HG03460 (cell line): ENCODE measurements around the gene MMP8.

Experiments
- ATAC-seq: cut with Tn5 transposase; IDR thresholded peaks from one replicate; pipeline ENCODE4 v1.9.1; 2021; ENCODE audit not compliant: unreplicated experiment

Gene MMP8

GRCh38 chr11:102722821-102723220, 1.9 kb downstream of the MMP8 start:
- ATAC-seq: no peak

DNA sequence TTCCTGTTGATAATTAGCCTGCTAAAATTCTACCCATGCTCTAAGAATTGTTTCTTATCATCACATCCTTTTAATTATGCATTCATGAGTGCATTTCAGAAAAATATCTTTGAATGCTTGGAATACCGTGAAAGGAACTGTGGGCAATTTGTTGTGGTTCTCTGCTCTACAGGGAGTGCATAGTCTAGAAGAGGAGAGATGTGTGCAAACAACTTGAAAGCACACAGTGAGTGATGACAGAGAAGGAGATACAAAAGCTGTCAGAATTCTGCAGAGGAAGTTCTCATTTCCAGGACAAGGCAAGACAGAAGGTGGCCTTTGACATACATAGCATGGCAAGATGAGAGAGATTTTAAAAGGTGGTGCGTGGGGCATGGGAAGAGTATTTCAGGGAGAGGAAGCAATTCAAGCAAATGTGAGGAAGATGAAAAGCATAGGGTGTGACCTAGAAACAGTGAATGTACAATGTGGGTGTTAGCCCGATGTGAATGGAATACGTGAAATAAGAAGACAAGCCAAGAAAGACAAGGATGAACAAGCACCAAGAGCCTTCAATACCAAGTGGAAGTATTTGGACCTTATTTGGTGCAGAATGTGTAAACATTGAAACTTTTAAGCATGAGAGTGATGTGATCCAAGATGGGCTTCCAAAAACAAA, 5.0 kb downstream of the MMP8 start:
- ATAC-seq: no peak

DNA sequence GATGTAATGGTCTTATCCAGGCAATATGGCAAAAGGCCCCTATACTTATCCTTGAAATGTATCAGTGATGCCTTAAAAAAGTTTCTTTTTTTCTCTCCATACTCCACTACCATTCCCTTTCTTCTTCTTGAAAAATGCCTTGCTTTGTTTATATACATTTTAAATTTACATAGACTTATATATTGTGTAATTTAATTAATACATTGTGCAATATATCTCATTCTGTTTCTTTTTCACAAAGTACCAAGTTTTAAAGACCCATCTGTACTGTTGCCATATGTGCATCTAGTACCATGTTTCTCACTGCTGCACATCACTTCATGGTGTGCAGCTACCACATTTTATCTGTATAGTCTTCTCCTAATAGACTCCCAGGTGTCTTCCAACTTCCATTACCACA, 7.5 kb downstream of the MMP8 start:
- ATAC-seq: no peak

- peak; percentile 73 for ATAC-seq
Observed at GRCh38 chr11:102716527-102716926, 8.2 kb downstream of the MMP8 start.

DNA sequence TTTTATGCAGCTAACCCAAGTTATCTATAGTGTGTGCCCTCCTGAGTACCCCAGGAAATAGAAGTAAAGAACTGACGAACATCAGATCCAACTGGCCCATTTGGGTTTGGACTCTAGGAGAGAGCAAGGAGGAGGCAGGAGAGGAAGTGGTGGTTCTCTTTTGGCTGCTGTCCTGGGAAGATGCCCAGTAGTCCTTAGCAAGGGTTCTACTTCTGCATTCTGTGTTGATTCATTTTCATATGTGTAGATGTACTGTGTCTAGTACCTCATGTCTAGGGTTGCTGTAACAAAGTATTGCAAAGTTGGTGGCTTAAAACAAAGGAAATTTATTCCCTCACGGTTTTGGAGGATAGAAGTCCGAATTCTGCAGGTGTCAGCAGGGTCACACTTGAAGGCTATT, 12.6 kb downstream of the MMP8 start:
- ATAC-seq: no peak

GRCh38 chr11:102709201-102709945, 15.4 kb downstream of the MMP8 start:
- ATAC-seq: no peak

GRCh38 chr11:102708654-102709053, 16.1 kb downstream of the MMP8 start:
- ATAC-seq: no peak

DNA sequence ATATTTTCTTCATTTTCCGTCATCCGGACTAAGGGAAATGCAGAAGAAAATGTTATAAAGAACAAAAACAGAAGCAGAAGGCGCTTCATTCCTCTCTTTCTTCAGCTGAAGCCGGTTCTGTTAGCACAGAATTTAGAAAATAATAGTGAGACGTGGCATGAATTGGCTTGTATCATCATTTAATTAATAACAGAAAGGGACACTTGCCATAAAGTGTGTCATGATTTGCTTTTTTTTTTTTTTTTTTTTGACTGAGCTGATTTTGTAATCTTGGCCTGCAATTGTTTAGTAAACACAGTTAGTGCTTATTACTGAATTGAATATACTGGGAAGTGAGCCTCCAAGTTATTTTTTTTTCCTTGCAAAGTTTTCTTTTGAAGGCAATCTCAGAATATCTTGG, 19.1 kb downstream of the MMP8 start, which contains the start of gene MMP27:
TSS of gene MMP27 (minus strand) at position 144 of the 400 bp plus-strand sequence. CDS start at position 89, 55 bp downstream.
- no peak for ATAC-seq

GRCh38 chr11:102704841-102705240, 19.9 kb downstream of the MMP8 start:
- ATAC-seq: no peak

DNA sequence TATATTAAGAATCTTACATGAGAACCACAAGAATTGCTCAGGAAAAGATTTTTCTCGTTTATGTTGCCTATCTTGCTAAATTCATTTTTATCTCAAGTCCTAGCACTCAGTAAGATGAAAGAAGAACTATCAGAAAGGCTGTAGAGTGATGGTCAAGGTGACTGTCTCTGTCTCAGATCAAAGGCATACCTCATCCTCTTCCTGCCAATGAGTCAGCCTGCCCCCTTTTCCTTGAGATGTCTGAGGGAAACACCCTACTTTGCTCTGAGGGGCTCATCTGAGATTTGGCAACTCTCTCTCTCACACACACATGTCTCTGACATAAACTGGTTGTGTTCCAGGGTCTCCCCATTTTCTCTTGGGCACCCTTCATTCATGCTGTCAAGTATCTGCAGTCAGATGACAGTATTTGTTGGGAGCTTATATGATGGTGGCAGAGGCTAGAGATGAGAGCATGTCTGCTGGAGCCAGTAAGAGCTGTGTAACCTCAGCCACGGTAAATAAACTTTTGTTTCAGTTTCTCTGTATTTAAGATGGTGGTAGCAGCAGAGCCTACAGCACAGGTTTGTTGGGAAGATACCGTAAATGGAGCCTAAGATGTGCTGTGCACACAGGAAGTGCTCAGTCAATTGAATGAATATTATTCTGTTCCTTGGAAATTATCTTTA, 20.8 kb downstream of the MMP8 start:
- ATAC-seq: no peak

DNA sequence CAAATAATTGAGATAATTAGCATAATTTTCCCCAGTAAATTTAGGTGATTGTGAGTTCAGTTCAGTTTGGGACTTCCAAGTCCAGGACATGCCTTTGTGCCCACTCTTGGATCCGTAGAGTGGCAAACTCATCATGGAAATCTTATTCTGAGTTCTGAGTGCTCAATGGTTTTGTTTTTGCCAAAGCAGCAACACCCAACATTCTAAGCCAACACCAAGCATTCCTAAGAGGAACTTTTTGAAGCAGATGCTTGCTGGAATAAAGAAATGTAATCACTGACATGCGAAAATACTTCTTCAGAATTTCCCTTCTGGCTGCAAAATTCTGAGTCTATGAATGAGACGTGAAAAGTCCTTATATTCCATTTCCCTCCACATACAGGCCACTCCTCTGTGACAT, 29.6 kb downstream of the MMP8 start:
- no peak for ATAC-seq

- no peak for ATAC-seq
Observed at GRCh38 chr11:102685754-102686153, 39.0 kb downstream of the MMP8 start.

- no peak for ATAC-seq
Observed at GRCh38 chr11:102685338-102685737, 39.4 kb downstream of the MMP8 start.

- ATAC-seq: no peak
Observed at GRCh38 chr11:102683277-102683676, 41.5 kb downstream of the MMP8 start.

- no peak for ATAC-seq
Observed at GRCh38 chr11:102680945-102681344, 43.8 kb downstream of the MMP8 start.

GRCh38 chr11:102678022-102678421, 46.7 kb downstream of the MMP8 start:
- no peak for ATAC-seq

GRCh38 chr11:102676084-102676483, 48.7 kb downstream of the MMP8 start:
- ATAC-seq: no peak

GRCh38 chr11:102669664-102670063, 55.1 kb downstream of the MMP8 start:
- ATAC-seq: no peak

DNA sequence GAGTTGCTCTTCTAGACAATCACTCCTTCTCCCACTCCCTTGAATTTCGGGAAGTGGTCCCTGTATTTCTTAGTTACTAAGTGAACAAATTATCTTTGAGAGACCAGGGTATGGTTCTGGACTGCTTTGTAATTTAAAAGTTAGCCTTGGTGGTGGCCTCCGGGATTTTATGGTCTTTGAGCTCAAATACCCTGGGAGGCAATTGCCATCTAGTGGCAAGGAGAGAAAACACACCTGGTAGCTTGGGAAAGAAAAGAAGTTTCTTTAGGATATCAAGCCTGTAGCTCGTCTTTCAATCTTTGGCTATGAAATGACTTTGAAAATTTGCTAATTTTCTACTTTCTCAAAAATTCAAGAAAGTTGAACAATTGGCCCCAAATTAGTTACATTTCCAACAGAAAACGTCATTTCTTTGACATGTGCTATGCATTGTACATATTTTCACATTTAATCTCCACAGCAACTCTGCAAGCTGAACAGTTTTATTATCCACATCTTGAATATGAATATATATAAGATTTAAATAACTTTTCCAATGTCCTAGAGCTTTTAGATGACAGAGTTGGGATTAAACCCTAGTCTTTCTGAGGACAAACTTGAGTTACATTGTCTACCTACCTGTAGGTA, 58.3 kb downstream of the MMP8 start:
- peak; percentile 57 for ATAC-seq

DNA sequence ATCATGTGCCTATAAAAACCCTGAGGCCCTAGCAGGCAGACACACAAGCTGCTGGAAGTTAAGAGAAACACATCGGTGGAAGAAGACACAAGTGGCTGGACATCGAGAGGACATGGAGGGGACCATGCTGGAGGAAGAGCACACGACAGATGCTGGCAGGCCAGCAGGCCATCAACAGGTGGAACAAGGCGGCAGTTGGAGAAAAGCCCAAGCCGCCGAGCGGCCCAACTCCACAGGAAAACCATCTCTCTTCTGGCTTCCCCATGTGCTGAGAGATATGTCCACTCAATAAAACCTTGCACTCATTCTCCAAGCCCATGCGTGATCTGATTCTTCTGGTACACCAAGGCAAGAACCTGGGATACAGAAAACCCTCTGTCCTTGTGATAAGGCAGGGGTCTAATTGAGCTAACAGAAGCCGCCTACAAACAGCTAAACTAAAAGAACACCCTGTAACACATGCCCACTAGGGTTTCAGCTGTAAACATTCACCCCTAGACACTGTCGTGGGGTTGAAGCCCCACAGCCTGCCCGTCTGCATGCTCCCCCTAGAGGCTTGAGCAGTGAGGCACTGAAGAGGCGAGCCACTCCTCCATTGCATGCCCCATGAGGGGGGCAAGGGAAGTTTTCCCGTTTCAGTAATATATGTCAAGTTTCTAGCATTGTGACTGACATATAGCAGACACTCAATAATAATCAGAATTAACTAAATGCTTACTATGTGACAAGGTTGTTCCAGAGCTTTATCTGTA, 60.6 kb downstream of the MMP8 start:
- ATAC-seq: peak; percentile 48

GRCh38 chr11:102662607-102663006, 62.1 kb downstream of the MMP8 start:
- ATAC-seq: no peak
